NCI-H2227 (cell line): ENCODE data around the gene PAK3.

Experiments used
- DNase-seq: peaks from one replicate; lab custom pipeline; 2025; ENCODE audit not compliant: unreplicated experiment; lab: John Stamatoyannopoulos, UW

PAK3 gene

DNA sequence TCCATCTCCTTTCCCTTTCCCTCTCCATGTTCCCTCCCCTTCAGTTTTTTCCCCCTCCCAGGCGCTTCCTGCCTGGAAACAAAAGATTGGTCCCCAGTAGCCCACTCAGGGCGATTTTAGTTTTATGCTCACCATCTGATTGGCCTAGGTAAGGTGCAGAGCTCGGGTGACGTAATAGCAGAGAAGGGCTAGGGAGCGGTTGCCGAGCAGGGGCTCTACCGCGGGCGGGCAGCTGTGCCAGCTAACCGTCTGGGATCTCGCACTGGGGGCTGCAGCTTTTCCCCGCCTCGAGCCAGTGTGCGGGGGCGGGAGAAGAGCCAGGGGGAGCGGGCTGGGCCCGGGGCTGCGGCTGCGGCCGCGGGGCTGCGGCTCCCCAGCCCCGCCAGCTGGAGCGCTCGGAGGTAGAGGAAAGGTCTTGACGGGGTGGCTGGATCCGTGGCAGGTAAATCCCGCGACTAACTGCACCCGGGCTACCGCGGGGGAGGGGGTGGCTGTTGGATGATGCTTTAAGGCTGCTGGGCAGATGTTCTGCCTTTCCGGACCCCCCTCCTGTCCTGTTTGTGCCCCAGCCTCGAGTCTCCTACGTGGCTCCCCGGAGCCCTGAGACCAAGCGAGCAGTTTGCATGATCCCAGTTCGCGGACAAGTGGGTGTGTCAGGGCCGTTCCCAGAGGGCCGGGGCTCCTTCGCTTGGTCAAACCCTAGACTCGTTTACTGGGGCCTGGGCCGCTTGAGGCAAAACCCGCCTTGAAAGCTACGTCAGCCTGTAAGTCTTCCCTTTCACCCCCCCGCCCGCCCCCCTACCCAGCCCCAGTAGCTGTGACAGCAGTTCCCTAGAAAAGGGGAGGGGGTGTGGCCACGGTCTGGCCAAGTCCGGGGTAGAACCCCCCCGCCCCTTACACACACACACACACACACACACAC lies at the start of gene PAK3:
Gene PAK3 (plus strand): TSS at position 218 of the 922 bp plus-strand sequence. CDS start 26,913 bp downstream, outside the sequence.
- DNase-seq: peak; percentile 83

GRCh38 chrX:111047575-111047974 lies 48.4 kb upstream of the PAK3 start:
- no peak for DNase-seq

GRCh38 chrX:111052478-111052877 lies 43.5 kb upstream of the PAK3 start:
- no peak for DNase-seq

- DNase-seq: no peak
These were observed 24.3 kb upstream of the PAK3 start for GRCh38 chrX:111071542-111072277.

DNA sequence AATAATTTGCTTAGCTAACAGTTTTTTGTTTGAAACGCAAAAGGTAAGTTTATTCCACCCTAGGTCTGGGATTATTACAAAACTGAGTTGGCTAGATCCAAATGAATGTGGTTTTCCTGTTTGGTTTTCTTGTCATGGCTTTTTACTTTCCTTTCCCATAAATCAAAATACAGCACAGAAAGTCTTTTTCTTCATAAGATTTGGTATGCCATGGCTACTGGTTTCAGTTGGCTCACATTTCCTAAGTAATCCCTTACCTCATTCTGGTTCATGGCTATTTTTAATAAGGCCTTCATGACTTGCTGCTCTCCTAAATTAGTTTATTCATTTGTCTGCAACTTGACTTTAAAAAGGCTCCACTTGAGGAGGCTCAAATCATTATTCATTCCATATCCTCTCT lies 12.9 kb upstream of the PAK3 start:
- no peak for DNase-seq

GRCh38 chrX:111086591-111087006 lies 9.4 kb upstream of the PAK3 start:
- DNase-seq: peak; percentile 7

DNA sequence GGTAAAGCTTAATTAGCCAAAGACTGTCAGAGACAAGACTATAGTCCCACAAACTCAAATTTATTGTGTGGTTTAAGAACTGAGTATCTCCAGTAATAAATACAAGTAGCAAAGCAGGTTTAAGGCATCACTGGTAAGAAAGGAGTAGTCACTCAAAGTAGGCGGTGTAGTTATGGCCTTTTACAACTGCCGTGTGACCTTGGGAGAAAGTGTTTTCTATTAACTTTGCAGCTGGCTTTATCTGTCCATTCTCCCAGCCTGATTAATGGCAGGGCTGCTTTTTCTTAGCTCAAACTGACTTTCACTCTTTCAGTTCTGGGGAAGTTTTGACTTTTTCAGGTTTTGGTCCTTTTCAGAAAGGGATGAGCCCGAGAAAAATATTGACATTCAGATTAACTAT lies 7.4 kb upstream of the PAK3 start:
- DNase-seq: no peak

DNA sequence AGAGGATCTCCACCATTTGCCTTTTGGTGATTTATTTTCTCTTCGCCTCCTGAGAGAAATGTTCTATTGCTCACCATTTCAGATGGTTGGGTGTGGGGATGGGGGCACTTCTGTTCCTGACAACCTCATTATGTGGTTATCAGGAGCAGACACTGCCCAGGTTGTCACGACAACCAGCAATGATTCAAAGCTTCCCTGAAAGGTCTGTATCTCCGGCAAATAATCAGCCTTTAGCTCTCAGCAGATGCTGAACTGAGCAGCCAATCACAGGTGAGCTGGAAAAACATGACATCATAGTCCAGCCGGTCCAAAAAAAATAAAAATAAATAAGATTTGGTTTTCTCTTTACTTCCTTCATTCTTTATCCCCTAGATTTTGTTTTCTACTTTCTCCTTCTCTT lies 5.5 kb upstream of the PAK3 start:
- peak; percentile 26 for DNase-seq

GRCh38 chrX:111098874-111099273 lies 2.9 kb downstream of the PAK3 start:
- peak; percentile 63 for DNase-seq

DNA sequence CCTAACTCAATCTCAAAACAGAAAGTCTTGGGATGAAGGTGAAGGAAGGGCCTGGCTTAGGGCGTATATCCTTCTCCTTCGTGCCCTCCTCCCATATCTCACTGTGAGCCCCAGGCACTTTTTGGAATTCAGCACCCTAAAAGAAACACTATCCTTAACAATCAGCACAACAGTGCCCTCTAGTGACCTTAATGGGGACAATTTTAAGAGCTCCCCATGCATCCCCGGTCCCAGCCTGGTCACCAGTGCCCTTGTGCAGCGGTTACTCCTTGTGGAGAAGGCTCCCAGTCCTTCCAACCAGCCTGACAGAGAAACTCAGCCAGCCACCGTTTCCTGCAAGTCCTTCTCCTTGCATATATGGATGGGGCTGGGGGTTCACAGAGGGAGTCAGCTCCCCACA lies 4.2 kb downstream of the PAK3 start:
- DNase-seq: peak; percentile 38

DNA sequence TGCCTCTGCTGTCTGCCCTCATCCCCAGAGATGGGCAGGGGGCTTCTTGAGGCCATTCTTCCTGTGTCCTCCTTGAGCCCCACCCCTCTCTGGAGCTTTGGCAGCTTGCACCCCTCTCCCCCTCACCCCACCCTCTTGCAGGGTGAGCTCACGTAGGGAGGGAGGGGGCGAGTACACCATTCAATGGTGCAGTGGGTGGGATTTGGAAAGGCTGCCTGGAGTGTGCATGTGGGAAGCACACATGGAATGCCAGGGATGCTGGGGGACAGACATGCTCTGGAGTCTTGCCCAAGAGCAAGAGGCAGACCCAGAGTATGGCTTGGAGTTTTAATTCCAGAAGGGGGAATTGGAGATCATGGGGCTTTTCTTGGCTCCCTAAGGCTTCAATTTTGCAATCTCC lies 5.6 kb downstream of the PAK3 start:
- DNase-seq: no peak

DNA sequence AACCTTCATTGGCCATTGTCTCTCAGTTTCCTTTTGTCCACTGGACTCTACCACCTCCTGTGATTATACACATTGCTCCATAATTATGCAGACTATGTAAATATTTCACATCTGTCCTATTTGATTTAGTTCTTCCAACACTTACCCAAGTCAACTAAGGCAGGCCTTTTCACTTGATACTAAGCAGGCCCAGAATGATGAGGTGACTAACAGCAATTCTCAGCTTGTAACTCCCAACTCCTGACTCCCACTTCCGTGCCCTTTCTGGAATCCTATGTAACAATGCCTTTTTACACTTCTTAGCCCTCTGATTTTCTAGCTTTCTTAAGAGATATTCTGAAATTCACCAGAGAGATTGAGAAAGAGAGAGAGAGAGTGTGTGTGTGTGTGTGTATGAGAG lies 6.6 kb downstream of the PAK3 start:
- DNase-seq: no peak

DNA sequence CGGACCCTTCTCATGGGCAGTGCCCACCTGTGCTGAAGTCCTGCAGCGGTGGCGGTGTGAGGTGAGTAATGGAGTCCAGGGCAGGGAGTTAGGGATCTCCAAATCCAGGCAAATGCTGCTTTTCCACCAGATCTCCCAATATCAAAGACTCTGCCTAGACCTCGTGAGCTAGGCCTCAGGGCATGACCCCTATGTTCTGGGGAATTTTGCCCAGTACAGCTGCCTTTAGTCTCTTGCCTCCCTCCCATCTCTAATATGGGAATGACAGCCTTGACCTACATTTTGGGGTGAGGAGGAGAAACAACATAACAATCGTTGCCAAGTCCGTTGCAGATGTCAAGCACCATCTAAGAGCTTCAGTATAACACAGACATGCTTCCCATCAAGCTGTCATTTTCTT lies 7.3 kb downstream of the PAK3 start:
- no peak for DNase-seq

- no peak for DNase-seq
These were observed 14.2 kb downstream of the PAK3 start for GRCh38 chrX:111110098-111110775.

GRCh38 chrX:111114806-111115205 lies 18.8 kb downstream of the PAK3 start:
- DNase-seq: no peak

- no peak for DNase-seq
These were observed 20.7 kb downstream of the PAK3 start for GRCh38 chrX:111116666-111117065.

DNA sequence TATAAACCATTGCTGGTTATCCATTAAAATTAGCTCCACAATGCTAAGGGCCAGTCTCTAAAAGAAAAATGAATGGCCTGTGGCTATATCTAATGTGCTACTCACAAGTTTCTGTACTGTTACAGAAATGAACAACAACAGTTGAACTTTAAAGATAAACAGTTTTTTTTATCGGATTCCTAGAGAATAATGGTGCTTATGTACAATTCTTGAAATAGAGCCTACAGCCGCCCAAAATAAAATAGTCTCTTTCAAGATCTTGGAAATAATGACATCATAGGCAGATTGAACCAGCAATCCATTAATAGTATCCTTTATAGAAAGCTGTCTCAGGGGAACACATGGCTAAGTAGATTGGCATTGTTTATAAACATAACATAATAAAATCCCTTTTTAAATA lies 23.4 kb downstream of the PAK3 start:
- no peak for DNase-seq

GRCh38 chrX:111123125-111123524 lies 27.1 kb downstream of the PAK3 start:
- no peak for DNase-seq

GRCh38 chrX:111123606-111124179 lies 27.7 kb downstream of the PAK3 start:
- no peak for DNase-seq

GRCh38 chrX:111124418-111124817 lies 28.4 kb downstream of the PAK3 start:
- no peak for DNase-seq

- DNase-seq: no peak
These were observed 31.0 kb downstream of the PAK3 start for GRCh38 chrX:111127038-111127437.
